Activated CD8-positive, alpha-beta T cell treated with anti-CD3 and anti-CD28 coated beads for 36 hours (primary cell): ENCODE measurements around the gene NOTCH3. TPM values are rescaled to one million over a fixed set of nuclear protein-coding genes. Genes with fewer than 3 reads are reported as not detected.

Experiments used
- ATAC-seq: fragments of 200-7000 bp; cut with Tn5 transposase; one replicate; pipeline ENCODE4 v1.10.0; 2021; ENCODE audit warnings: mild to moderate bottlenecking, moderate library complexity
- CTCF ChIA-PET: fragments of 350-600 bp; sonication (Branson Sonifier 250); formaldehyde crosslinking; loops from one replicate; lab custom pipeline; 2021; ENCODE audit warnings: antibody characterized with exemption; lab: Charles Lee
- POLR2A ChIA-PET: fragments of 350-600 bp; sonication (Branson Sonifier 250); formaldehyde crosslinking; loops from one replicate; lab custom pipeline; 2021; ENCODE audit warnings: antibody characterized with exemption; lab: Charles Lee
- DNase-seq: peaks from one replicate; pipeline ENCODE4 v3.0.0-alpha.2; 2020
- H3K27ac Mint-ChIP-seq: one replicate; pipeline ENCODE4 v1.8.0; 2021; ENCODE audit warnings: mild to moderate bottlenecking, mixed read lengths
- H3K27me3 Mint-ChIP-seq: one replicate; pipeline ENCODE4 v1.8.0; 2021; ENCODE audit warnings: mixed read lengths
- H3K36me3 Mint-ChIP-seq: one replicate; pipeline ENCODE4 v1.8.0; 2021; ENCODE audit warnings: low read depth, mixed read lengths
- H3K4me1 Mint-ChIP-seq: one replicate; pipeline ENCODE4 v1.8.0; 2021; ENCODE audit warnings: low read depth, mixed read lengths
- H3K4me3 Mint-ChIP-seq: one replicate; pipeline ENCODE4 v1.8.0; 2021; ENCODE audit warnings: mild to moderate bottlenecking, moderate library complexity, mixed read lengths
- H3K9me3 Mint-ChIP-seq: one replicate; pipeline ENCODE4 v1.8.0; 2021; ENCODE audit warnings: mixed read lengths
- CTCF ChIP-seq: fragments of 200-600 bp; IDR thresholded peaks from one replicate; pipeline ENCODE4 v1.8.0; 2022; ENCODE audit warnings: antibody characterized with exemption, mild to moderate bottlenecking
- intact Hi-C: fragments of 100-400 bp; cut with micrococcal nuclease; formaldehyde crosslinking; loops from one replicate; pipeline ENCODE4 v1.10.0; 2022
- total RNA-seq, 2 experiments: library from RNA; stranded (reverse); gene quantifications; one replicate each; pipeline ENCODE4 v1.2.3, GENCODE V29; 2021

The NOTCH3 gene
- total RNA-seq, 2 experiments from 2014 or later: 0.16 TPM; not detected in 1

DNA sequence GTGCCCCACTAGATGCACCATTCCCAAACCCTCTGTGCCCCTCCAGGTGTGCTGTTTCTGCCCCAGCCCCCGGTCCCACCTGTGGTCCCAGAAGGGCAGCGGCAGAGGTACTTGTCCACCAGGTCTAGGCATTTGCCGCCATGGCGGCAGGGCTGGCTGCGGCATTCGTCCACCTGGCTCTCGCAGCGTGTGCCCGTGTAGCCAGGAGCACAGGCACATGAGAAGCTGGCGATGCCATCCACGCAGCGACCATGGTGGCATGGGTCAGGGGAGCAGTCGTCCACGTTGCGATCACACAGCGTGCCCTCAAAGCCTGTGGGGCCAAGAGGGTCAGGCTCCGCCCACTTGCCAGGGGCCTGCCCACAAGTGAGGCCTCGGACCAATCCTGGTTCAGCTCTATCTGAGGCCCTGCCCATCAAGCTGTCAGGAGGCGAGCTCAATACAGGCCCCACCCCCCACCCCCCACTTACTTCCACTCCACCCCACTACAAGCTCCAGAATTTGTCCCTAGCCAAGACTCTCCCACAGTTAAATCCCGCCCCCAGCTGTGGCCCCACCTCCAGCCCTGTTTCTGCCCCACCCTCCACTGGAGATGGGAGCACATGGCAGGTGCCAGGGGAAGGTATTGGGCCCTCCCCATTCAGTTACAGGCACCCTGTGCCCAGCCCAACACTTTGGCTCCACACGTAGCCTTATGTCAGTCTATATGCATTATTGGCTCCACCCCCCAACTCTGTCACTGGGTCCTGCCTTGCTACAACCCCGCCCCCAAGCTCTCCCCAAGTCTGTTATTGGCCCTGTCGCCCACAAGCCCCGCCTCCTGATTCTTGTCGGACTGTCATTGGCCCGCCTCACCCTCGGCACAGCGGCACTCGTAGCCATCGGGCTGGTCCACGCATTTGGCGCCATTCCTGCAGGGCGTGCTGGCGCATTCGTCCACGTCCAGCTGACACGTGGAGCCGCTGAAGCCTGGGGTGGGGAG is 13.5 kb downstream of the NOTCH3 start:
- DNase-seq: no peak

DNA sequence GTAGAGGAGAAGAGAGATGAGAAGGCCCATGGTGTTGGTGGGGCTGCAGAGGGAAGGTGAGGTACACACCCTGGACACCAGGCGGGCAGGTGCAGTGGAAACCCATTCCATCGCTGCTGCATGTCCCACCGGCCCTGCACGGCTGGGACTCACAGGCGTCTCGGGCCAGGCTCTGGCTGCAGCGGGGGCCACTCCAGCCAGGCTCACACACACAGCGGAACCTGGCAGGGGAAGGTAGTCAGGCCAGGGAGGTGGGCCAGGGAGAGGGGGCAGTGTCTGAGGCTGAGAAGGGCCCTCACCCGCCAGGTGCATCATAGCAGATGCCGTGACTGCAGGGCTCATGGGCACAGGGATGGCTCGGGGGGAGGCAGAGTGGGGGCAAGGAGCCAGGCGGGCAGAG is 15.6 kb downstream of the NOTCH3 start:
- CTCF ChIA-PET: no interaction called here
- DNase-seq (no peak), ATAC-seq (no peak)
- Mint-ChIP-seq H3K27me3 (peaks cover 1% of the 10 kb centered on the region), H3K27ac (no peak overlapping the region), H3K4me1 (no peaks in the 10 kb centered on the region), H3K4me3 (no peak overlapping the region), H3K36me3 (no peaks in the 10 kb centered on the region), H3K9me3 (no peaks in the 10 kb centered on the region)
- POLR2A ChIA-PET: no interaction called here
- intact Hi-C loops: no loop called here
- TF ChIP-seq CTCF: no peak

More for the DNA sequence above, 13.5 kb downstream of the NOTCH3 start:
- ChIA-PET CTCF (no interaction called here), POLR2A (no interaction called here)
- no peak for TF ChIP-seq CTCF
- Mint-ChIP-seq H3K4me3 (no peak overlapping the region), H3K27ac (no peak overlapping the region), H3K9me3 (no peaks in the 10 kb centered on the region), H3K36me3 (no peaks in the 10 kb centered on the region), H3K4me1 (no peaks in the 10 kb centered on the region), H3K27me3 (peaks cover 6% of the 10 kb centered on the region)
- intact Hi-C loops: no loop called here
- ATAC-seq: peak; percentile 42

DNA sequence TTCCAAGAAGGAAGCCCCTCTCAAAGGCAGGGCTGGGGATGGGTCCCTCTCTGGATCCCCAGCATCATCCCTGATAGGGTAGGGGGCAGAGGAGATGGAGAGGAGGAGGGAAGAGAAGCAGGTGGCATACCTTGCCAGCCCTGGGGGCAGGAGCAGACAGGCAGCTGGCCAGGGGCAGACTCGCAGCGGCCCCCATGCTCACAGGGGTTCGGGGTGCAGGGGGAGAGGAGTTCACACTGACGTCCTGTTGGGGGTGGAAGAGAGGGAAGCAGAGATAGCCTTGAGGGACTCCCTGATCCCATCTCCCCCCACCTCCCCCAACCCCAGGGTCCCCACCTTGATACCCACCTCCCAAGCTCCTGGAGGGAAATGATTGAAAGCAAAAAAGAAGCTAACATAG is 16.0 kb downstream of the NOTCH3 start:
- ATAC-seq (no peak), DNase-seq (no peak)
- CTCF ChIA-PET: no interaction called here
- Mint-ChIP-seq H3K9me3 (no peaks in the 10 kb centered on the region), H3K36me3 (no peaks in the 10 kb centered on the region), H3K27ac (no peak overlapping the region), H3K4me1 (no peaks in the 10 kb centered on the region), H3K27me3 (peaks cover 2% of the 10 kb centered on the region), H3K4me3 (no peak overlapping the region)
- POLR2A ChIA-PET: no interaction called here
- TF ChIP-seq CTCF: no peak
- intact Hi-C loops: no loop called here

DNA sequence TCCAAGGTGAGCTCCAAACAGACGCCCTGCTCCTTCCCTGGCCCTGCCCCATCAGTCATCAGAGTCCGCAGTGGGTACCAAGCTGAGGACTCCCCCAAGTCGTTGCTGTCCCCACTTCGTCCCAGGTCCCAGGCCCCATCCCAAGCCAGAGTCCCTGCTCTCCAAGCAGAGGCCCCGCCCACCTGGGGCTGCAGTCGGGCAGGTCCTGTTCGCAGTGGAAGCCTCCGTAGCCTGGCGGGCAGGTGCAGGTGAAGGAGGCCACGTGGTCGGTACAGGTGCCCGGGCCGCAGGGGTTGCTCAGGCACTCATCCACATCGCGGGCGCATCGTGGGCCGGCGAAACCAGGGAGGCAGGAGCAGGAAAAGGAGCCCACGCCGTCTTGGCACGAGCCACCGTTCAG is 19.4 kb downstream of the NOTCH3 start:
- no peaks in the 10 kb centered on the region for H3K36me3 Mint-ChIP-seq
- no peak for DNase-seq
- ChIA-PET CTCF (no interaction called here), POLR2A (no interaction called here)
- ATAC-seq: no peak
- peaks cover 10% of the 10 kb centered on the region for H3K27me3 Mint-ChIP-seq
- no peak overlapping the region for H3K4me3 Mint-ChIP-seq
- no peaks in the 10 kb centered on the region for H3K9me3 Mint-ChIP-seq
- peaks cover 4% of the 10 kb centered on the region for H3K4me1 Mint-ChIP-seq
- intact Hi-C loops: no loop called here
- no peak overlapping the region for H3K27ac Mint-ChIP-seq
- no peak for TF ChIP-seq CTCF
